RWPE2 (cell line): ENCODE data around the gene CAST.

Source experiments
- ATAC-seq: fragments of 200-7000 bp; cut with Tn5 transposase; 3 replicates; pipeline ENCODE4 v1.9.1; 2021; ENCODE audit warnings: low read depth
- DNase-seq: peaks from one replicate; pipeline ENCODE4 v3.0.0-alpha.2; 2020; ENCODE audit warnings: low spot score
- H3K27ac ChIP-seq: fragments of 450-650 bp; 2 replicates; pipeline ENCODE4 v1.5.1; 2017; ENCODE audit warnings: mild to moderate bottlenecking; ENCODE audit not compliant: poor library complexity, severe bottlenecking
- H3K27me3 ChIP-seq: fragments of 250-450 bp; sonication (Bioruptor Pico); 2 replicates; pipeline ENCODE4 v1.5.1; 2021; ENCODE audit warnings: mild to moderate bottlenecking, moderate library complexity; ENCODE audit not compliant: insufficient read depth, poor library complexity, severe bottlenecking
- H3K36me3 ChIP-seq: fragments of 250-450 bp; sonication (Bioruptor Pico); 2 replicates; pipeline ENCODE4 v1.5.1; 2020; ENCODE audit warnings: low read depth, mild to moderate bottlenecking, moderate library complexity
- H3K4me1 ChIP-seq: fragments of 250-450 bp; sonication (Bioruptor Pico); 2 replicates; pipeline ENCODE4 v1.5.1; 2021; ENCODE audit warnings: mild to moderate bottlenecking, moderate library complexity; ENCODE audit not compliant: insufficient read depth, poor library complexity, severe bottlenecking
- H3K4me3 ChIP-seq: fragments of 250-450 bp; sonication (Bioruptor Pico); 2 replicates; pipeline ENCODE4 v1.5.1; 2021; ENCODE audit warnings: mild to moderate bottlenecking, moderate library complexity; ENCODE audit not compliant: severe bottlenecking
- H3K9me3 ChIP-seq: fragments of 250-450 bp; sonication (Bioruptor Pico); 2 replicates; pipeline ENCODE4 v1.5.1; 2021; ENCODE audit warnings: mild to moderate bottlenecking, moderate library complexity; ENCODE audit not compliant: severe bottlenecking
- CTCF ChIP-seq: fragments of 450-650 bp; IDR thresholded peaks from one replicate; pipeline ENCODE4 v1.5.1; 2017; ENCODE audit warnings: mild to moderate bottlenecking, moderate library complexity; ENCODE audit not compliant: poor library complexity, severe bottlenecking

The CAST gene

GRCh38 chr5:96664669-96665068 is 2.5 kb downstream of the CAST start:
- DNase-seq (no peak), ATAC-seq (no peak)

GRCh38 chr5:96668725-96669124 is 6.5 kb downstream of the CAST start:
- no peak overlapping the region for H3K27ac ChIP-seq
- no peak overlapping the region for H3K4me3 ChIP-seq
- no peaks in the 10 kb centered on the region for H3K27me3 ChIP-seq
- TF ChIP-seq CTCF: no peak
- H3K36me3 ChIP-seq: peaks cover 35% of the 10 kb centered on the region
- no peaks in the 10 kb centered on the region for H3K9me3 ChIP-seq
- no peak for ATAC-seq
- peaks cover 12% of the 10 kb centered on the region for H3K4me1 ChIP-seq
- DNase-seq: no peak

More at GRCh38 chr5:96664669-96665068, 2.5 kb downstream of the CAST start:
- no peak for TF ChIP-seq CTCF
- Histone ChIP-seq H3K27ac (no peak overlapping the region), H3K9me3 (no peaks in the 10 kb centered on the region), H3K4me1 (peaks cover 25% of the 10 kb centered on the region), H3K4me3 (no peak overlapping the region), H3K27me3 (no peaks in the 10 kb centered on the region), H3K36me3 (peaks cover 21% of the 10 kb centered on the region)

- no peak for DNase-seq
Measured at GRCh38 chr5:96669909-96670308, 7.7 kb downstream of the CAST start.

GRCh38 chr5:96671441-96671840 is 9.3 kb downstream of the CAST start:
- DNase-seq: no peak
- no peaks in the 10 kb centered on the region for H3K27me3 ChIP-seq
- ATAC-seq: no peak
- no peak overlapping the region for H3K4me3 ChIP-seq
- no peak for TF ChIP-seq CTCF
- no peak overlapping the region for H3K27ac ChIP-seq
- no peaks in the 10 kb centered on the region for H3K4me1 ChIP-seq
- H3K9me3 ChIP-seq: no peaks in the 10 kb centered on the region
- H3K36me3 ChIP-seq: peaks cover 33% of the 10 kb centered on the region

More at GRCh38 chr5:96669909-96670308, 7.7 kb downstream of the CAST start:
- Histone ChIP-seq H3K9me3 (no peaks in the 10 kb centered on the region), H3K36me3 (peaks cover 28% of the 10 kb centered on the region), H3K27ac (no peak overlapping the region), H3K4me1 (peaks cover 1% of the 10 kb centered on the region), H3K4me3 (no peak overlapping the region), H3K27me3 (no peaks in the 10 kb centered on the region)
- no peak for ATAC-seq
- no peak for TF ChIP-seq CTCF

GRCh38 chr5:96673127-96673526 is 11.0 kb downstream of the CAST start:
- peaks cover 46% of the 10 kb centered on the region for H3K36me3 ChIP-seq

More at GRCh38 chr5:96673127-96673526, 11.0 kb downstream of the CAST start:
- Histone ChIP-seq H3K9me3 (no peaks in the 10 kb centered on the region), H3K27me3 (no peaks in the 10 kb centered on the region), H3K27ac (no peak overlapping the region), H3K4me3 (no peak overlapping the region), H3K4me1 (no peaks in the 10 kb centered on the region)
- ATAC-seq: no peak
- no peak for DNase-seq
- TF ChIP-seq CTCF: no peak
